Activated naive CD4-positive, alpha-beta T cell treated with anti-CD3 and anti-CD28 coated beads for 36 hours (primary cell): ENCODE results near the gene PSAPL1. TPM values are rescaled to one million over a fixed set of nuclear protein-coding genes. Genes with fewer than 3 reads are reported as not detected.

ENCODE experiments used
- CTCF ChIA-PET: fragments of 350-600 bp; sonication (Branson Sonifier 250); formaldehyde crosslinking; loops from one replicate; lab custom pipeline; 2021; ENCODE audit warnings: antibody characterized with exemption; lab: Charles Lee
- DNase-seq: peaks from one replicate; pipeline ENCODE4 v3.0.0-alpha.2; 2020
- H3K27ac Mint-ChIP-seq: one replicate; pipeline ENCODE4 v1.8.0; 2021; ENCODE audit warnings: mild to moderate bottlenecking, mixed read lengths
- H3K27me3 Mint-ChIP-seq: one replicate; pipeline ENCODE4 v1.8.0; 2021; ENCODE audit warnings: low read depth, mixed read lengths
- H3K36me3 Mint-ChIP-seq: one replicate; pipeline ENCODE4 v1.8.0; 2021; ENCODE audit warnings: low read depth, mixed read lengths
- H3K4me1 Mint-ChIP-seq: one replicate; pipeline ENCODE4 v1.8.0; 2021; ENCODE audit warnings: low read depth, mixed read lengths
- H3K4me3 Mint-ChIP-seq: one replicate; pipeline ENCODE4 v1.8.0; 2021; ENCODE audit warnings: mild to moderate bottlenecking, moderate library complexity, mixed read lengths
- H3K9me3 Mint-ChIP-seq: one replicate; pipeline ENCODE4 v1.8.0; 2021; ENCODE audit warnings: mixed read lengths
- intact Hi-C: fragments of 100-400 bp; cut with micrococcal nuclease; formaldehyde crosslinking; loops from one replicate; pipeline ENCODE4 v1.15.1; 2023
- microRNA-seq: library from miRNA; unstranded; fragments of <30 nt; microRNA quantifications from one replicate; pipeline ENCODE4 v1.2.0, GENCODE V29; 2022; ENCODE audit warnings: borderline microRNAs expressed, borderline replicate concordance
- total RNA-seq, 2 experiments: library from RNA; stranded (reverse); gene quantifications; one replicate each; pipeline ENCODE4 v1.2.3, GENCODE V29; 2021

The PSAPL1 gene
- total RNA-seq, 2 experiments from 2014 or later, result not detected

GRCh38 chr4:7388627-7389026 lies 46.1 kb downstream of the PSAPL1 start:
- CTCF ChIA-PET, result no interaction called here

GRCh38 chr4:7387925-7388324 lies 46.8 kb downstream of the PSAPL1 start:
- DNase-seq, result no peak
- no peaks in the 10 kb centered on the region for H3K4me1 Mint-ChIP-seq
- intact Hi-C loops, result no loop called here
- H3K36me3 Mint-ChIP-seq, result no peaks in the 10 kb centered on the region
- no peak overlapping the region for H3K4me3 Mint-ChIP-seq
- H3K9me3 Mint-ChIP-seq, result peaks cover 5% of the 10 kb centered on the region
- CTCF ChIA-PET, result no interaction called here
- no peak overlapping the region for H3K27ac Mint-ChIP-seq
- no peaks in the 10 kb centered on the region for H3K27me3 Mint-ChIP-seq

More at GRCh38 chr4:7388627-7389026, 46.1 kb downstream of the PSAPL1 start:
- Mint-ChIP-seq H3K4me3 (no peak overlapping the region), H3K9me3 (peaks cover 5% of the 10 kb centered on the region), H3K36me3 (no peaks in the 10 kb centered on the region), H3K27me3 (no peaks in the 10 kb centered on the region), H3K27ac (no peak overlapping the region), H3K4me1 (no peaks in the 10 kb centered on the region)
- DNase-seq, result no peak
- intact Hi-C loops, result no loop called here

- Mint-ChIP-seq H3K36me3 (no peaks in the 10 kb centered on the region), H3K4me1 (no peaks in the 10 kb centered on the region), H3K4me3 (no peak overlapping the region), H3K27ac (no peak overlapping the region), H3K9me3 (peaks cover 5% of the 10 kb centered on the region), H3K27me3 (peaks cover 2% of the 10 kb centered on the region)
- intact Hi-C loops, result no loop called here
- no peak for DNase-seq
- CTCF ChIA-PET, result interaction anchor here (0.7 kb wide), 1 partner anchor 14 kb away, joined by 3 read pairs; no protein-coding TSS in a partner anchor
Observed at GRCh38 chr4:7384929-7385890, 49.5 kb downstream of the PSAPL1 start.

GRCh38 chr4:7384003-7384928 lies 50.5 kb downstream of the PSAPL1 start:
- CTCF ChIA-PET, result no interaction called here
- Mint-ChIP-seq H3K27me3 (peaks cover 2% of the 10 kb centered on the region), H3K27ac (no peak overlapping the region)

GRCh38 chr4:7383266-7383665 lies 51.5 kb downstream of the PSAPL1 start:
- peaks cover 10% of the 10 kb centered on the region for H3K9me3 Mint-ChIP-seq
- no peaks in the 10 kb centered on the region for H3K4me1 Mint-ChIP-seq
- intact Hi-C loops, result no loop called here
- no peaks in the 10 kb centered on the region for H3K36me3 Mint-ChIP-seq
- H3K27ac Mint-ChIP-seq, result no peak overlapping the region
- CTCF ChIA-PET, result no interaction called here
- H3K4me3 Mint-ChIP-seq, result no peak overlapping the region
- peaks cover 9% of the 10 kb centered on the region for H3K27me3 Mint-ChIP-seq
- DNase-seq, result no peak

More at GRCh38 chr4:7384003-7384928, 50.5 kb downstream of the PSAPL1 start:
- no peaks in the 10 kb centered on the region for H3K4me1 Mint-ChIP-seq
- no peak overlapping the region for H3K4me3 Mint-ChIP-seq
- intact Hi-C loops, result no loop called here
- H3K36me3 Mint-ChIP-seq, result no peaks in the 10 kb centered on the region
- DNase-seq, result no peak
- peaks cover 5% of the 10 kb centered on the region for H3K9me3 Mint-ChIP-seq

GRCh38 chr4:7382634-7383014 lies 52.1 kb downstream of the PSAPL1 start:
- peaks cover 9% of the 10 kb centered on the region for H3K9me3 Mint-ChIP-seq
- CTCF ChIA-PET, result no interaction called here
- no peak for DNase-seq

GRCh38 chr4:7381890-7382633 lies 52.7 kb downstream of the PSAPL1 start:
- Mint-ChIP-seq H3K4me3 (no peak overlapping the region), H3K27ac (no peak overlapping the region), H3K36me3 (no peaks in the 10 kb centered on the region), H3K27me3 (peaks cover 14% of the 10 kb centered on the region), H3K4me1 (no peaks in the 10 kb centered on the region), H3K9me3 (peaks cover 7% of the 10 kb centered on the region)
- CTCF ChIA-PET, result no interaction called here
- no peak for DNase-seq
- intact Hi-C loops, result no loop called here

More at GRCh38 chr4:7382634-7383014, 52.1 kb downstream of the PSAPL1 start:
- Mint-ChIP-seq H3K4me3 (no peak overlapping the region), H3K4me1 (no peaks in the 10 kb centered on the region), H3K27me3 (peaks cover 9% of the 10 kb centered on the region), H3K36me3 (no peaks in the 10 kb centered on the region), H3K27ac (no peak overlapping the region)
- intact Hi-C loops, result no loop called here

- CTCF ChIA-PET, result no interaction called here
- DNase-seq, result no peak
- no peaks in the 10 kb centered on the region for H3K4me1 Mint-ChIP-seq
- peaks cover 15% of the 10 kb centered on the region for H3K27me3 Mint-ChIP-seq
- no peak overlapping the region for H3K4me3 Mint-ChIP-seq
- H3K36me3 Mint-ChIP-seq, result no peaks in the 10 kb centered on the region
- H3K27ac Mint-ChIP-seq, result no peak overlapping the region
- intact Hi-C loops, result no loop called here
- H3K9me3 Mint-ChIP-seq, result peaks cover 7% of the 10 kb centered on the region
Observed at GRCh38 chr4:7381221-7381889, 53.4 kb downstream of the PSAPL1 start.

Small RNAs within 50 kb of the gene (microRNA-seq; reads per million reads assigned to microRNA genes)
- gene MIR4274, result not detected

Other genes starting within 250 kb of the PSAPL1 start
- gene SORCS2, start 242.4 kb downstream of the PSAPL1 start, total RNA-seq, result under 1 TPM; 0.07 to 0.15 TPM